ENCODE results near the gene FA2H. TPM values are rescaled to one million over a fixed set of nuclear protein-coding genes. Genes with fewer than 3 reads are reported as not detected.

Gene FA2H
- total and polyA plus RNA-seq, 2 of the 13 experiments (the other 11 are each of a cell fraction or from before 2014, with no cell fraction given), result 0.20 TPM; not detected in 1

- ATAC-seq (no peak), FAIRE-seq (no peak), DNase-seq (ENCODE audit: low spot score) (no peak)
- no peak overlapping the region for H3K27ac ChIP-seq (ENCODE audit: extremely low read length, insufficient read depth, low read length)
- H3K9me3 ChIP-seq (ENCODE audit: low read length), result no peaks in the 10 kb centered on the region
- H3K9ac ChIP-seq (ENCODE audit: insufficient read depth, low read depth, low read length), result no peak overlapping the region
- in situ Hi-C loops (cut with HindIII; ENCODE audit: extremely low pct_ligation_motif_present, low pct_unique_long_range_greater_than_20kb) (no loop called here), intact Hi-C loops (cut with micrococcal nuclease; ENCODE audit: unreplicated experiment) (loop anchor here (1.0 kb wide), 1 partner anchor 32 kb away; the partner anchor contains the start of gene FA2H)
- ChIA-PET CTCF (ENCODE audit: low intra/inter-chr PET ratio, low total read pairs) (no interaction called here), POLR2A (no interaction called here)
- H2AFZ ChIP-seq (ENCODE audit: low read length), result no peak overlapping the region
- TF ChIP-seq MBNL3 (CRISPR knock-in tag; conservative IDR thresholded peaks at IDR 0.05), result no peak
- TF ChIP-seq MNT (IDR thresholded peaks at IDR 0.05), result 0 out of 2 replicates have a peak, but pooled peaks have one; percentile 3
- TF ChIP-seq TFDP2 (CRISPR knock-in tag; IDR thresholded peaks at IDR 0.05), result no peak
- peaks cover 30% of the 10 kb centered on the region for H3K4me1 ChIP-seq (ENCODE audit: insufficient read depth, low read length)
- H3K4me3 ChIP-seq (replicated peaks in 1 of 3; ENCODE audit: insufficient read depth in 1 of 3, low read depth in 2 of 3, low read length in 3 of 3), result no peak overlapping the region
- peaks cover 5 to 54% of the 10 kb centered on the region in 2 experiments; a peak in 4 of 5 replicates for H3K27me3 ChIP-seq (ENCODE audit: control insufficient read depth in 1 of 2, insufficient read depth in 2 of 2, low read length in 2 of 2)
- H3K4me2 ChIP-seq (ENCODE audit: low read depth, low read length), result no peak overlapping the region
- WGBS (ENCODE audit: low lambda C conversion rate), result 38% methylated on average over 10 of the region's 10 CpGs
- no peaks in the 10 kb centered on the region for H3K36me3 ChIP-seq (replicated peaks in 1 of 2; ENCODE audit: control insufficient read depth in 1 of 2, insufficient read depth in 2 of 2, low read length in 2 of 2)
- no peaks in the 10 kb centered on the region for H4K20me1 ChIP-seq (ENCODE audit: insufficient read depth, low read length)
- no peaks in the 10 kb centered on the region for H3K79me2 ChIP-seq (ENCODE audit: insufficient read depth, low read length)
- BruUV-seq (replicated peaks), result no TSS peak
These were observed 32.6 kb downstream of the FA2H start for GRCh38 chr16:74742051-74742481.

GRCh38 chr16:74740795-74741304, 33.8 kb downstream of the FA2H start:
- Histone ChIP-seq H3K9ac (ENCODE audit: insufficient read depth, low read depth, low read length) (no peak overlapping the region), H3K4me3 (replicated peaks in 1 of 3; ENCODE audit: insufficient read depth in 1 of 3, low read depth in 2 of 3, low read length in 3 of 3) (no peak overlapping the region; a peak in 1 of 6 replicates), H3K27me3 (ENCODE audit: control insufficient read depth in 1 of 2, insufficient read depth in 2 of 2, low read length in 2 of 2) (peaks cover 7 to 61% of the 10 kb centered on the region in 2 experiments; a peak in 4 of 5 replicates), H3K9me3 (ENCODE audit: low read length) (no peaks in the 10 kb centered on the region), H3K4me2 (ENCODE audit: low read depth, low read length) (0 out of 2 replicates have a peak overlapping the region, but pooled peaks have one; percentile 19), H3K27ac (ENCODE audit: extremely low read length, insufficient read depth, low read length) (no peak overlapping the region), H3K36me3 (replicated peaks in 1 of 2; ENCODE audit: control insufficient read depth in 1 of 2, insufficient read depth in 2 of 2, low read length in 2 of 2) (no peaks in the 10 kb centered on the region), H3K4me1 (ENCODE audit: insufficient read depth, low read length) (peaks cover 30% of the 10 kb centered on the region), H2AFZ (ENCODE audit: low read length) (no peak overlapping the region), H3K79me2 (ENCODE audit: insufficient read depth, low read length) (no peaks in the 10 kb centered on the region), H4K20me1 (ENCODE audit: insufficient read depth, low read length) (no peaks in the 10 kb centered on the region)
- ATAC-seq (no peak), FAIRE-seq (no peak), DNase-seq (ENCODE audit: low spot score) (no peak)
- ChIA-PET CTCF (ENCODE audit: low intra/inter-chr PET ratio, low total read pairs) (no interaction called here), POLR2A (no interaction called here)
- intact Hi-C loops (cut with micrococcal nuclease; ENCODE audit: unreplicated experiment), result no loop called here
- WGBS (ENCODE audit: low lambda C conversion rate), result 48% methylated on average over 13 of the region's 13 CpGs
- peak; percentile 83 for TF ChIP-seq HNRNPL (IDR thresholded peaks at IDR 0.05; ENCODE audit: low read depth, low read length)
- TF ChIP-seq ZNF572 (CRISPR knock-in tag; IDR thresholded peaks at IDR 0.05), result no peak
- peak; percentile 97 for TF ChIP-seq CREB1 (IDR thresholded peaks at IDR 0.05)
- no peak for TF ChIP-seq CREB1 (CRISPR knock-in tag; IDR thresholded peaks at IDR 0.05)
- peak; percentile 22; the same call in 1 of the 2 replicates for TF ChIP-seq FOSL2 (CRISPR knock-in tag; IDR thresholded peaks at IDR 0.05)
- BruUV-seq (replicated peaks), result no TSS peak
- in situ Hi-C loops (cut with HindIII; ENCODE audit: extremely low pct_ligation_motif_present, low pct_unique_long_range_greater_than_20kb), result no loop called here
